Activated CD8-positive, alpha-beta T cell treated with anti-CD3 and anti-CD28 coated beads, Interleukin-2, amount 10 ng/mL, durations not matched to agents 7 days and 5 days (primary cell): ENCODE results near the gene HELB. TPM values are rescaled to one million over a fixed set of nuclear protein-coding genes. Genes with fewer than 3 reads are reported as not detected.
"Not testable (repeated sequence)": the region's sequence is repeated elsewhere in the genome, so short reads cannot be mapped to it uniquely, and the experiment has no call there.

Source experiments
- ATAC-seq: fragments of 150-1000 bp; cut with Tn5 transposase; one replicate; pipeline ENCODE4 v1.10.0; 2021; ENCODE audit warnings: moderate library complexity
- CTCF ChIA-PET: fragments of 350-600 bp; sonication (Branson Sonifier 250); formaldehyde crosslinking; loops from one replicate; lab custom pipeline; 2021; ENCODE audit warnings: antibody characterized with exemption; lab: Charles Lee
- POLR2A ChIA-PET: fragments of 350-600 bp; sonication (Branson Sonifier 250); formaldehyde crosslinking; loops from one replicate; lab custom pipeline; 2021; ENCODE audit warnings: antibody characterized with exemption; lab: Charles Lee
- DNase-seq: peaks from one replicate; pipeline ENCODE4 v3.0.0-alpha.2; 2020
- H3K27ac Mint-ChIP-seq: one replicate; pipeline ENCODE4 v1.8.0; 2021; ENCODE audit warnings: mild to moderate bottlenecking, mixed read lengths
- H3K27me3 Mint-ChIP-seq: one replicate; pipeline ENCODE4 v1.8.0; 2021; ENCODE audit warnings: low read depth, mixed read lengths
- H3K36me3 Mint-ChIP-seq: one replicate; pipeline ENCODE4 v1.8.0; 2021; ENCODE audit warnings: low read depth, mixed read lengths
- H3K4me1 Mint-ChIP-seq: one replicate; pipeline ENCODE4 v1.8.0; 2021; ENCODE audit warnings: low read depth, mixed read lengths
- H3K4me3 Mint-ChIP-seq: one replicate; pipeline ENCODE4 v1.8.0; 2021; ENCODE audit warnings: mild to moderate bottlenecking, mixed read lengths
- H3K9me3 Mint-ChIP-seq: one replicate; pipeline ENCODE4 v1.8.0; 2022; ENCODE audit warnings: mixed read lengths; ENCODE audit not compliant: insufficient read depth
- total RNA-seq, 2 experiments: library from RNA; stranded (reverse); gene quantifications; one replicate each; pipeline ENCODE4 v1.2.3, GENCODE V29; 2021

The HELB gene
- total RNA-seq, 2 experiments from 2014 or later = 24.2 to 25.7 TPM

- CTCF ChIA-PET = interaction anchor here (0.7 to 5.3 kb wide), 6 partner anchors 9 to 1694 kb away, joined by 3 to 30 read pairs (median 4); no protein-coding TSS in a partner anchor
- peak overlapping the region; percentile 99 for H3K27ac Mint-ChIP-seq
- peak overlapping the region; percentile 99 for H3K4me3 Mint-ChIP-seq
- H3K36me3 Mint-ChIP-seq = peaks cover 42% of the 10 kb centered on the region
- POLR2A ChIA-PET = interaction anchor here (1.1 to 6.2 kb wide), 8 partner anchors 9 to 172 kb away, joined by 3 to 58 read pairs (median 10); partner anchors contain the start of genes LLPH and TMBIM4
- DNase-seq (no peak), ATAC-seq (no peak)
- H3K9me3 Mint-ChIP-seq = no peaks in the 10 kb centered on the region
- H3K27me3 Mint-ChIP-seq = peaks cover 4% of the 10 kb centered on the region
- peaks cover 50% of the 10 kb centered on the region for H3K4me1 Mint-ChIP-seq
Measured at GRCh38 chr12:66302827-66303169, 505 bp downstream of the HELB start.

DNA sequence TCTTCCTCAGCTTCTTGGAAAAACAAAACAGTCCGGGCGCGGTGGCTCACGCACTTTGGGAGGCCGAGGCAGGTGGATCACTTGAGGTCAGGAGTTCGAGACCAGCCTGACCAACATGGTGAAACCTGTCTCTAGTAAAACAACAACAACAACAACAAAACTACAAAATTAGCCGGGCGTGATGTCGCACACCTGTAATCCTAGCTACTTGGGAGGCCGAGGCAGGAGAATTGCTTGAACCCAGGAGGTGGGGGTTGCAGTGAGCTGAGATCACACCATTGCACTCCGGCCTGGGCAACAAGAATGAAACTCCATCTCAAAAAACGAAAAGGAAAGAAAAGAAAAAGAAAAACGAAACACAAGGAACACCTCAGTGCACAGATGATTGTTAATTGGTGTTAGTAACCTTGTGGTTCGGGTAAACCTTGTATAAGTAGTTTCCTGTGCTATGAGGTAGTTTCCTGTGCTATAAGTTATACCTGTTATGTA, 1.1 kb downstream of the HELB start:
- H3K27me3 Mint-ChIP-seq, H3K9me3 Mint-ChIP-seq: not testable (repeated sequence)
- CTCF ChIA-PET = interaction anchor here (0.7 to 5.3 kb wide), 5 partner anchors 14 to 1694 kb away, joined by 3 to 30 read pairs (median 5); no protein-coding TSS in a partner anchor
- peaks cover 54% of the 10 kb centered on the region for H3K4me1 Mint-ChIP-seq
- ATAC-seq = peak; percentile 65
- H3K4me3 Mint-ChIP-seq = peak overlapping the region; percentile 99
- DNase-seq = peak; percentile 36
- H3K36me3 Mint-ChIP-seq = peaks cover 46% of the 10 kb centered on the region
- POLR2A ChIA-PET = interaction anchor here (1.4 to 6.2 kb wide), 7 partner anchors 8 to 173 kb away, joined by 3 to 58 read pairs (median 11); partner anchors contain the start of genes LLPH and TMBIM4
- H3K27ac Mint-ChIP-seq = peak overlapping the region; percentile 99

DNA sequence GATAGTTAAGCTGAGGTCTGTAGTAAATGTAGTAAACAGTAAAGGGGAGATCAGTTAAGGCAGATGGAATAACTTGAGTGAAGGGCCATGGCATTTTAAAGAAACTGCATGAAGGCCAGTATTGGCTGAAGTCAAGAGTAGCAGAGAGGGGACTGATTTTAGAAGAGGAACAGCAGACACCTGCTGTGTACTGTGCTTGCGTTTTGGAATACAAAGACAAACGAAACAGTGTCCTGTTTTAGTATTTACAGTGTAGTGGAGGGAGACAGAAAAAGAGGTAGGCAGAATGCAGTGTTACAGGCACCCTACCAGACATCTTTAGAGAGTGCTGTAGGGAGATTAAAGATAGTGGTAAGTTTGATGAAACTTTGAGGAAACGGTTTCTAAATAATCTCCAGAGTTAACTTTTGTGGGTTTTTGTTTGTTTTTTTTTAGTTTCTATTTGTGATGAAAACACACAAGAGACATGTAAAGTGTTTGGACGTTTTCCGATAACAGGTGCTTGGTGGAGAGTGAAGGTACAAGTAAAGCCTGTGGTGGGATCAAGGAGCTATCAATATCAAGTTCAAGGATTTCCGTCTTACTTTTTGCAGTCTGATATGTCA, 2.1 kb downstream of the HELB start:
- ChIA-PET CTCF (interaction anchor here (0.9 to 5.3 kb wide), 4 partner anchors 16 to 104 kb away, joined by 3 to 30 read pairs (median 4); no protein-coding TSS in a partner anchor), POLR2A (interaction anchor here (0.9 to 6.2 kb wide), 4 partner anchors 15 to 174 kb away, joined by 3 to 58 read pairs (median 28); partner anchors contain the start of genes LLPH and TMBIM4)
- H3K27me3 Mint-ChIP-seq = peaks cover 4% of the 10 kb centered on the region
- H3K4me1 Mint-ChIP-seq = peaks cover 55% of the 10 kb centered on the region
- H3K9me3 Mint-ChIP-seq = no peaks in the 10 kb centered on the region
- no peak for DNase-seq
- H3K27ac Mint-ChIP-seq = peak overlapping the region; percentile 99
- peak; percentile 13 for ATAC-seq
- H3K36me3 Mint-ChIP-seq = peaks cover 53% of the 10 kb centered on the region
- H3K4me3 Mint-ChIP-seq = peak overlapping the region; percentile 99

GRCh38 chr12:66309606-66310005, 7.3 kb downstream of the HELB start:
- peaks cover 67% of the 10 kb centered on the region for H3K4me1 Mint-ChIP-seq
- H3K27me3 Mint-ChIP-seq = no peaks in the 10 kb centered on the region
- H3K9me3 Mint-ChIP-seq = no peaks in the 10 kb centered on the region
- no peak overlapping the region for H3K4me3 Mint-ChIP-seq
- H3K36me3 Mint-ChIP-seq = peaks cover 80% of the 10 kb centered on the region
- DNase-seq (no peak), ATAC-seq (no peak)
- POLR2A ChIA-PET = no interaction called here
- CTCF ChIA-PET = no interaction called here
- H3K27ac Mint-ChIP-seq = no peak overlapping the region

- Mint-ChIP-seq H3K27ac (no peak overlapping the region), H3K36me3 (peaks cover 70% of the 10 kb centered on the region), H3K4me3 (no peak overlapping the region), H3K27me3 (no peaks in the 10 kb centered on the region), H3K4me1 (peaks cover 47% of the 10 kb centered on the region), H3K9me3 (no peaks in the 10 kb centered on the region)
- ATAC-seq (no peak), DNase-seq (no peak)
- ChIA-PET POLR2A (interaction anchor here (2.6 kb wide), 1 partner anchor 10 kb away, joined by 15 read pairs; the partner anchor contains the start of gene HELB), CTCF (no interaction called here)
Measured at GRCh38 chr12:66312189-66312588, 9.9 kb downstream of the HELB start.

DNA sequence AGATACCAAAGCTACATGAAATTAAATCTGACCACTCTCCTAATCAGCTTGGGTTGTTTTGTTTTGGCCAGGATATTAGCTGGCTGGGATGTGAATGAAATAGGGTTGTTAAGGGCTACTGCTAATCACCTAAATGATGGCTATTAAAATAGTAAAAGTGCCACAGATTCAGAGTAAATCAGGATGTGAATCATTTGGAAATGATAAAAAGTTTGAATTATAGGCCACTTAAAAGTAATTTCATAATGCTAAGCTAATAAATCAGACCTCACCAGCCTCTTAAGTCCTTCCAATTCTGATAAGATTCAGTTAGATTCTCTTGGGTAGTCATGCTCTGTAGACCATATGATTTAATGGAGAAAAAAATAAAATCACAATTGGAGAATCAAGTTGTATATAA, 12.0 kb downstream of the HELB start:
- peaks cover 40% of the 10 kb centered on the region for H3K4me1 Mint-ChIP-seq
- DNase-seq = no peak
- no peak for ATAC-seq
- POLR2A ChIA-PET = no interaction called here
- no peak overlapping the region for H3K4me3 Mint-ChIP-seq
- H3K27me3 Mint-ChIP-seq = no peaks in the 10 kb centered on the region
- H3K9me3 Mint-ChIP-seq = no peaks in the 10 kb centered on the region
- H3K27ac Mint-ChIP-seq = peak overlapping the region; percentile 18
- peaks cover 71% of the 10 kb centered on the region for H3K36me3 Mint-ChIP-seq
- CTCF ChIA-PET = interaction anchor here (1.5 kb wide), 1 partner anchor 44 kb away, joined by 4 read pairs; no protein-coding TSS in a partner anchor

DNA sequence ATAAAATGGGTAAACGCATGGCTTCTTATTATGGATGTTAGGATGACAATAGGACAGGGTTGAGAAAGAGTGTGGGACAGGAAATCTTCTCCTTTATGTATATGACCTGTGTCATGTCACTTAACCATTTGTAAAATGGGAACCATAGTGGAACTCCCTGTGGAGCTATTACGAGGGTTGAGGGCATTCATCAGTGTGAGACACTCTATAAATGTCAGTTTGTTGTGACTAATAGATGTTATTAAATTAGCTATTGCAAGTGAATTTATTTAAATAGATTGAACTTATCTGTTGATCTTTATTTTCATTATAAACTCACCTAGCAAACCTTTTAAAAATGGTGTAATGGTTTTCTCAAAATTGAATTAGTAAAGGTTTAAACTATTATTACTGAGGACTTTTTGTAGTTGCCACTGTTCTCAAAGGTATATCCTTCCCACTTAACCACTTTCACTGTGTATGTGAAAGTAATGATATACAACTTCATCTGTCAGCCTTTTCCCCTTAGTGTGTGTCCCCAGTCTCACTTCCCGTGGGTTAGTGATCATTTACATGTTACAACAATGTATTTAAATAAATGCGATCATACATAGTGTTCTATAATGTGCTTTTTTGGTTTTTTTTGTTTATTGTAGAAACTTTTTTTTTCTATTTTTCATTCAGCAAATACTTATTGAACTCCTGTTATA, 17.1 kb downstream of the HELB start:
- DNase-seq (no peak), ATAC-seq (no peak)
- Mint-ChIP-seq H3K27me3 (no peaks in the 10 kb centered on the region), H3K9me3 (no peaks in the 10 kb centered on the region), H3K36me3 (peaks cover 61% of the 10 kb centered on the region), H3K4me1 (peaks cover 12% of the 10 kb centered on the region), H3K4me3 (no peak overlapping the region), H3K27ac (no peak overlapping the region)
- CTCF ChIA-PET = interaction anchor here (1.1 kb wide), 1 partner anchor 8 kb away, joined by 3 read pairs; no protein-coding TSS in a partner anchor
- POLR2A ChIA-PET = interaction anchor here (1.4 kb wide), 1 partner anchor 17 kb away, joined by 3 read pairs; the partner anchor contains the start of gene HELB

DNA sequence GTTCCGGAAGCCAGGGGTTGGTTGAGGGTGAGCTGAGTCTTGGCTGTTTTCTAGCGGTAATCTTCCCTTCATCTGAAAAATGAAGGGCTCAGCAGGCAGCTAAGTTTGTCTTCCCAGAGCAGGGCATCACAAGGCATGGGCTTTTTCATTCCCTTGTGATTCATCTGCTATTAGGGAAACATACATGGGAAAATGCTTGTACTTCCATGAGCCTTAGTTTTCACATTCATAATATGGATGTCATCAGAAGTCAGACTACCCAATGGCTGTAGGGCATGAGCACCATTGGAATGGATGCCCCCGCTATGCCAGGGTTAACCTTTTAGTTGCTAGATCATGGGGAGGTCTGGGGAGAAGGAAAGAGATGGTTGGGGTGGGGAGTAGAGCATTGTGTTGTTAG, 18.7 kb downstream of the HELB start:
- no peak for DNase-seq
- Mint-ChIP-seq H3K36me3 (peaks cover 67% of the 10 kb centered on the region), H3K27me3 (no peaks in the 10 kb centered on the region), H3K4me1 (peaks cover 11% of the 10 kb centered on the region), H3K4me3 (no peak overlapping the region), H3K27ac (no peak overlapping the region), H3K9me3 (no peaks in the 10 kb centered on the region)
- ChIA-PET CTCF (no interaction called here), POLR2A (no interaction called here)
- no peak for ATAC-seq

DNA sequence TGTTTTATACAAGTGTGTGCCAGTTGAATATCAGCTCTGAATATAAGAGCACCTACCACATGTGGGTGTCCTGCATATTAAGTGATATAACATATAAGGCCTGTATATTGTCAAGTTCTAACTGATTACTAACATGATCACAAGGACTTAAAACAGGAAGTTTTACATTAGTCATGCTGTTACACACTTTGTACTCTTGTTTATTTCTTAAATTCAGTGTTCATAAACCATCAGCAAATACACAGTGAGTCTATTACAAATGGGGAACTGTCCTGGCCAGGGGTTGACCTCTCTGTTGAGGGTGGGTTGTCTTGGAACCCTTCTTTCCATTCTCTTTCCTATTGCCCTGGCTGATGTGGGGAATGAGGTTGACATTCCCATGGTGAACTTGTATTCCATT, 19.1 kb downstream of the HELB start:
- Mint-ChIP-seq H3K36me3 (peaks cover 66% of the 10 kb centered on the region), H3K9me3 (no peaks in the 10 kb centered on the region), H3K27ac (no peak overlapping the region), H3K4me3 (no peak overlapping the region), H3K4me1 (peaks cover 11% of the 10 kb centered on the region), H3K27me3 (no peaks in the 10 kb centered on the region)
- ATAC-seq = no peak
- CTCF ChIA-PET = no interaction called here
- POLR2A ChIA-PET = no interaction called here
- DNase-seq = no peak

DNA sequence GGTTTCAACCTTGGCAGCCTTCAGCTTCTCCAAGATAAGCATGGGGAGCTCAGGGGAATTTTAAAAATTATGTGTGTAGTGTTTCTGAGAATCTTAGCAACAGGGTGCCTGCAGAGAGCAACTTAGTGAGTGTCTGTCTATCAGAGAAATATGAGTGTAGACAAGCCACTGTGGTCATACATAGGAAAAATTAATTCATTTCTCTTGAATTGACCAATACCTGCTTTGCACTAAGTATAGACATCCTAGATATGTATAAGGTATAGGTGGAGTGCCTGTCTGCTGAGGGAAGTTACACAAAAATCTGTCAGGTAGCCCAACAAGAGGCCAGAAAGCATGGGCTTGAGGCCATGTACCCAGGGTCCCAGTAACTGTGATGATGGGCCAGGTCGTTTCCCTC, 20.7 kb downstream of the HELB start:
- Mint-ChIP-seq H3K27me3 (no peaks in the 10 kb centered on the region), H3K4me1 (peaks cover 12% of the 10 kb centered on the region), H3K27ac (no peak overlapping the region), H3K9me3 (no peaks in the 10 kb centered on the region), H3K36me3 (peaks cover 68% of the 10 kb centered on the region), H3K4me3 (no peak overlapping the region)
- ChIA-PET CTCF (no interaction called here), POLR2A (no interaction called here)
- ATAC-seq (no peak), DNase-seq (no peak)

DNA sequence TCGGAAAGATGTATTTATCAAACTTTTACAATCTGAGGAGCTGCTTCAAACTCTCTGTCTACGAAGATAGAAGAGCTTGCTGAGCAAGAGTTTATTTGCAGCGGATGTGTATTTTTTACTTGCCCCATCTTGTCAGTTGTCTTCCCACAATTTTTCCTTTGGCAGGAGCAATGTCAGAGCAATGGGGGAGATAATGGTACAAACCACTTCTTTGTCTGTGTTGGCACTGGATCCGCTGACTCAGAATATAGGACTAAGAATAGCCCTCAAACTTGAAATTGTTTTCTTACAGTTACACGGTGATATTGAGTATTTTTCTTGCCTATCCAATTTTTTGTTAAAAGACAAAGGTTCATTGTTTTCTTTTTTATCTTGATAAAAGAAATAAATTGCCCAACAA, 27.6 kb downstream of the HELB start:
- ChIA-PET CTCF (no interaction called here), POLR2A (no interaction called here)
- ATAC-seq (no peak), DNase-seq (no peak)
- Mint-ChIP-seq H3K4me3 (no peak overlapping the region), H3K4me1 (peaks cover 3% of the 10 kb centered on the region), H3K27me3 (no peaks in the 10 kb centered on the region), H3K27ac (no peak overlapping the region), H3K9me3 (no peaks in the 10 kb centered on the region), H3K36me3 (peaks cover 59% of the 10 kb centered on the region)

DNA sequence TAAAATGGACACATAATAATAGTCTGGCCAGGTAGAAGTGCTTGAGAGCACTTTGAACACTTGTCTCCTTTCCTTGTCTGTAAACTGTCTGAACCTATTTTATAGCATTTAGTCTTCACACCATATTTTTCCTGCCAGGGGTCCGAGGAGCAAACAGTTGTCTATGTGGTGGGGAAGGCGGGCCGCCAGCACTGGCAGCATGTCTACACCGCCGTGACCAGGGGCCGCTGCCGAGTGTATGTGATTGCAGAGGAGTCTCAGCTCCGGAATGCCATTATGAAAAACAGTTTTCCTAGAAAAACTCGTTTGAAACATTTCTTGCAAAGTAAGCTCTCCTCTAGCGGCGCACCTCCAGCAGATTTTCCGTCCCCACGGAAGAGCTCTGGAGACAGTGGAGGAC, 28.7 kb downstream of the HELB start:
- no peak for DNase-seq
- ChIA-PET CTCF (no interaction called here), POLR2A (no interaction called here)
- no peaks in the 10 kb centered on the region for H3K9me3 Mint-ChIP-seq
- H3K27me3 Mint-ChIP-seq = no peaks in the 10 kb centered on the region
- no peak overlapping the region for H3K4me3 Mint-ChIP-seq
- H3K36me3 Mint-ChIP-seq = peaks cover 50% of the 10 kb centered on the region
- peaks cover 3% of the 10 kb centered on the region for H3K4me1 Mint-ChIP-seq
- H3K27ac Mint-ChIP-seq = no peak overlapping the region
- ATAC-seq = no peak
